Common myeloid progenitor, CD34-positive (primary cell): ENCODE measurements around the gene TUBA1A.
"Not testable (repeated sequence)": the region's sequence is repeated elsewhere in the genome, so short reads cannot be mapped to it uniquely, and the experiment has no call there.

Experiments used
- CTCF ChIA-PET: fragments of 350-600 bp; sonication (Branson Sonifier 250); formaldehyde crosslinking; loops from one replicate; lab custom pipeline; 2021; ENCODE audit warnings: antibody characterized with exemption; lab: Charles Lee
- POLR2A ChIA-PET: fragments of 350-600 bp; sonication (Branson Sonifier 250); formaldehyde crosslinking; loops from one replicate; lab custom pipeline; 2021; ENCODE audit warnings: antibody characterized with exemption; lab: Charles Lee
- DNase-seq, 3 donors: peaks; one replicate each; pipeline versions ENCODE4 v3.0.0 to v3.0.0-alpha.2; 2013
- H3K27ac ChIP-seq, 2 experiments: 1 replicate in 1 of 2; 2 replicates in 1 of 2; pipeline ENCODE4 v1.7.0; 2013; ENCODE audit warnings: inconsistent platforms in 2 of 2, low read length in 2 of 2, mild to moderate bottlenecking in 2 of 2, low read depth in 1 of 2, moderate library complexity in 1 of 2; ENCODE audit not compliant: severe bottlenecking in 2 of 2, insufficient read depth in 1 of 2, poor library complexity in 1 of 2
- H3K27me3 ChIP-seq, 5 experiments: replicated peaks in 2 of 5; 1 replicate in 3 of 5; 2 replicates in 2 of 5; pipeline versions ENCODE4 v1.6.1 to v1.7.0; 2013; ENCODE audit warnings: low read length in 4 of 5, mild to moderate bottlenecking in 2 of 5, moderate library complexity in 2 of 5, inconsistent platforms in 1 of 5; ENCODE audit not compliant: insufficient read depth in 5 of 5, control insufficient read depth in 4 of 5
- H3K36me3 ChIP-seq, 4 experiments: 1 replicate in 2 of 4; 2 replicates in 2 of 4; pipeline versions ENCODE4 v1.6.1 to v1.7.0; 2013; ENCODE audit warnings: low read length in 3 of 4, control low read depth in 1 of 4, mild to moderate bottlenecking in 1 of 4; ENCODE audit not compliant: control insufficient read depth in 4 of 4, insufficient read depth in 4 of 4
- H3K4me1 ChIP-seq, 4 experiments: 1 replicate in 3 of 4; 2 replicates in 1 of 4; pipeline versions ENCODE4 v1.6.1 to v1.7.1; 2013; ENCODE audit warnings: low read length in 3 of 4, mild to moderate bottlenecking in 3 of 4, control low read depth in 1 of 4, inconsistent platforms in 1 of 4, moderate library complexity in 1 of 4; ENCODE audit not compliant: control insufficient read depth in 4 of 4, insufficient read depth in 4 of 4; ENCODE audit errors: control extremely low read depth in 1 of 4
- H3K4me3 ChIP-seq, 7 experiments: 1 replicate in 4 of 7; 2 replicates in 3 of 7; pipeline versions ENCODE4 v1.5.1 to v1.7.0; 2013; ENCODE audit warnings: mild to moderate bottlenecking in 7 of 7, low read length in 6 of 7, moderate library complexity in 6 of 7, inconsistent platforms in 2 of 7, low read depth in 2 of 7, control low read depth in 1 of 7; ENCODE audit not compliant: insufficient read depth in 4 of 7, control insufficient read depth in 1 of 7; ENCODE audit errors: extremely low read depth in 1 of 7
- H3K9me3 ChIP-seq, 5 experiments: 1 replicate in 4 of 5; 2 replicates in 1 of 5; pipeline versions ENCODE4 v1.6.1 to v1.7.1; 2013; ENCODE audit warnings: low read length in 4 of 5, mild to moderate bottlenecking in 2 of 5, inconsistent platforms in 1 of 5, low read depth in 1 of 5, moderate library complexity in 1 of 5; ENCODE audit not compliant: control insufficient read depth in 4 of 5, insufficient read depth in 2 of 5; ENCODE audit errors: control extremely low read depth in 1 of 5
- WGBS: methylation state at CpG from one replicate; pipeline ENCODE4 v1.1.5; 2013; ENCODE audit not compliant: insufficient coverage; 5-methylcytosine and 5-hydroxymethylcytosine counted together

The TUBA1A gene

DNA sequence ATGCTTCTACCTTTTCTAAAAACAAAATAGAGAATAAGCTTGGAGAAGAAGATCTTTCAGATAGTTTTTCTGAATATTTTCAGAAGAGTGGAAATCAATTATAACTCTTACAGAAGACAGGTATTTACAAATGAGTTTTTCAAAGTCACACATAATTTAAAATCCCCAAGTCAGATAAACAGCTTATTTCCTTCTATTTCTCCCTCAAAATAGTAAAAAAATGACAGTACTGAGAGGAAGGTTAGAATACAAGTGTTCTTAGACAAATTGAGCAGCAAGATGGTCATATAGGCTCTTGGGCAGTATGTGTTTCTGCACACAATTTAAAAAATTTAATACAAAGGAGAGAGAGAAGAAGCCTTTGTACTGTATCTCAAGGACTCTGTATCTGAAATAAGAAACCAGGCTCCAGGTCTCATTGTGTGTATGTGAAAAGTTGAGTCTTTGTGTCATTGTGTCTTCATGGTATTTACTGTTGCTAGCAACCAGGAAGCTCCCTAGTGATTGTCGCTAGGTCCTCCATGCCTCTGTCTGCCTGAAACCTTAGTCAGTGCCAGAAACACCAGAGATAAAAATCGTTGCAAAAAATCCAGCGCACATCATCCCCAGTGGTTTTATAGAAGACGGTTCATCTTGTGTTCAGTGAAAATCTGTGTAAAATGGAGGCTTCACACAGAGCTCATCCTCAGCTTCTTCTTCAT lies 12.9 kb upstream of the TUBA1A start:
- 79% methylated on average over 4 of the region's 4 CpGs for WGBS
- peak in 2 of 3 donors; percentile 77 to 82 for DNase-seq
- Histone ChIP-seq H3K27ac (peak overlapping the region; percentile 74 to 90), H3K4me3 (peak overlapping the region in 5 of 7 experiments; percentile 10 to 58 (median 32)), H3K9me3 (no peaks in the 10 kb centered on the region), H3K4me1 (peaks cover 10 to 31% (median 24%) of the 10 kb centered on the region in 4 experiments), H3K27me3 (no peaks in the 10 kb centered on the region), H3K36me3 (no peaks in the 10 kb centered on the region)
- ChIA-PET POLR2A (interaction anchor here (0.6 to 1.7 kb wide), 4 partner anchors 13 to 71 kb away, joined by 3 to 9 read pairs (median 4); partner anchors contain the start of gene TUBA1A), CTCF (interaction anchor here (0.7 to 3.6 kb wide), 7 partner anchors 9 to 72 kb away, joined by 3 to 12 read pairs (median 3); no protein-coding TSS in a partner anchor)

- Histone ChIP-seq H3K27me3 (no peaks in the 10 kb centered on the region), H3K36me3 (no peaks in the 10 kb centered on the region), H3K9me3 (no peaks in the 10 kb centered on the region), H3K4me3 (peak overlapping the region in 3 of 7 experiments; percentile 11 to 58 (median 48)), H3K27ac (peak overlapping the region; percentile 74 to 90), H3K4me1 (peaks cover 10 to 36% (median 25%) of the 10 kb centered on the region in 4 experiments)
- CTCF ChIA-PET = interaction anchor here (0.7 to 3.6 kb wide), 8 partner anchors 10 to 71 kb away, joined by 3 to 12 read pairs (median 5); partner anchors contain the start of gene TUBA1A
- no CpG with 5 or more reads among the region's 4 CpGs for WGBS
- POLR2A ChIA-PET = interaction anchor here (1.2 to 1.7 kb wide), 3 partner anchors 13 to 71 kb away, joined by 4 to 9 read pairs (median 4); partner anchors contain the start of gene TUBA1A
- DNase-seq = peak; percentile 77 to 94 (median 91)
These were observed 12.2 kb upstream of the TUBA1A start for GRCh38 chr12:49200919-49201594.

GRCh38 chr12:49198431-49199155 lies 9.7 kb upstream of the TUBA1A start:
- Histone ChIP-seq H3K4me3 (no peak overlapping the region), H3K27ac (no peak overlapping the region), H3K9me3 (no peaks in the 10 kb centered on the region), H3K27me3 (no peaks in the 10 kb centered on the region), H3K36me3 (no peaks in the 10 kb centered on the region), H3K4me1 (peaks cover 10 to 47% (median 28%) of the 10 kb centered on the region in 4 experiments)
- WGBS = 93% methylated on average over 6 of the region's 11 CpGs
- DNase-seq = no peak
- ChIA-PET POLR2A (interaction anchor here (1.0 kb wide), 1 partner anchor 21 kb away, joined by 3 read pairs; no protein-coding TSS in a partner anchor), CTCF (interaction anchor here (1.0 to 1.4 kb wide), 3 partner anchors 9 to 37 kb away, joined by 3 to 4 read pairs (median 3); no protein-coding TSS in a partner anchor)

DNA sequence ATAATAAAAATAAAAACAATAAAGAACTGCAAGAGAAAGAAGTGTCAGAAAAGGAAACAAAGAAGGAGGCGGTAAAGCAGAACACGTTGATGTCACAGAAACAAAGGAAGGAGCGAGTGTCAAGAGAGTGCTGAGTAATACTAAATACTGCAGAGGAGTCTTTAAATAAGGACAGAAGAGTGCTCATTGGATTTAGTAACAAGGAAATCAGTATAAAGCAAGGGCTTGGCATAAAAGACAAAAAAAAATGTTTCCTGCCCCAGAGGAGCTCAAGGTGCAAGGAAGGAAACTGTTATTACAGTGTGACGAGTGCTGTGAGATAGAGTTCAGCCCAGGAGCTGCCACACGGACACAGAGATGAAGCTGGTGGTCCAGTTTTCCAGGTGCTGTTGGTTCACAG lies 8.4 kb upstream of the TUBA1A start:
- ChIA-PET POLR2A (interaction anchor here (1.0 kb wide), 1 partner anchor 22 kb away, joined by 3 read pairs; no protein-coding TSS in a partner anchor), CTCF (interaction anchor here (0.8 to 1.5 kb wide), 6 partner anchors 8 to 38 kb away, joined by 3 to 4 read pairs (median 4); no protein-coding TSS in a partner anchor)
- no peak overlapping the region for H3K4me3 ChIP-seq
- H3K9me3 ChIP-seq = no peaks in the 10 kb centered on the region
- H3K27me3 ChIP-seq = no peaks in the 10 kb centered on the region
- H3K4me1 ChIP-seq = peaks cover 9 to 47% (median 26%) of the 10 kb centered on the region in 4 experiments
- DNase-seq = peak in 2 of 3 donors; percentile 35 to 36
- 21% methylated on average over 5 of the region's 5 CpGs for WGBS
- H3K27ac ChIP-seq = no peak overlapping the region
- no peaks in the 10 kb centered on the region for H3K36me3 ChIP-seq

DNA sequence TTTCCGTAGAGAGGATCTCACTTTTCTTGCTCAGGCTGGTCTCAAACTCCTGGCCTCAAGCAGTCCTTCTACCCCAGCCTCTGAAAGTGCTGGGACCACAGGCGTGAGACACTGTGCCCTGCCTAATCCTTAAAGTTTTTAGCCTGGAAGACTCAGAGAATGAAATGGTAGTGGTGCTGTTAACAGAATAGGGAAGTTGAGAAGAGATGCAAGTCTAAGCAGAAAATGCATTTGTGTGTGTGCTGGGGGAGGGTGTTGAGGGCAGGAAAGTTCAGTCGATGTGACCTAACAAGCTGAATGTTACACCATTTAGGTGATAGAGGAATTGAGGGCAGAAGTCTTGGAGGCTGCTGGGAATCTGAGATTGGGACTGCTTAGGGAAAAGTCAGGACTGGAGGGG lies 6.9 kb upstream of the TUBA1A start:
- H3K9me3 ChIP-seq = no peaks in the 10 kb centered on the region
- H3K4me1 ChIP-seq = peaks cover under 1 to 33% (median 11%) of the 10 kb centered on the region in 4 experiments
- 55% methylated on average over 2 of the region's 3 CpGs for WGBS
- peak in 2 of 3 donors; percentile 59 to 64 for DNase-seq
- H3K4me3 ChIP-seq = no peak overlapping the region
- no peak overlapping the region for H3K27ac ChIP-seq
- ChIA-PET CTCF (interaction anchor here (1.5 kb wide), 1 partner anchor 20 kb away, joined by 4 read pairs; no protein-coding TSS in a partner anchor), POLR2A (no interaction called here)
- H3K27me3 ChIP-seq = no peaks in the 10 kb centered on the region
- H3K36me3 ChIP-seq = no peaks in the 10 kb centered on the region

- CTCF ChIA-PET, H3K4me3 ChIP-seq, POLR2A ChIA-PET, H3K36me3 ChIP-seq, H3K9me3 ChIP-seq, H3K27ac ChIP-seq, DNase-seq, H3K27me3 ChIP-seq: not testable (repeated sequence)
- peaks cover 4 to 37% (median 13%) of the 10 kb centered on the region in 4 experiments for H3K4me1 ChIP-seq
- WGBS = no CpG with 5 or more reads among the region's 4 CpGs
These were observed 4.9 kb upstream of the TUBA1A start for GRCh38 chr12:49193746-49194145.
